Measurements from ENCODE around the gene GNAS.
A peak's percentile ranks its signal among the peaks of the same experiment; 100 is the strongest.
"Not testable (repeated sequence)": the region's sequence is repeated elsewhere in the genome, so short reads cannot be mapped to it uniquely, and the experiment has no call there.

GNAS gene

DNA sequence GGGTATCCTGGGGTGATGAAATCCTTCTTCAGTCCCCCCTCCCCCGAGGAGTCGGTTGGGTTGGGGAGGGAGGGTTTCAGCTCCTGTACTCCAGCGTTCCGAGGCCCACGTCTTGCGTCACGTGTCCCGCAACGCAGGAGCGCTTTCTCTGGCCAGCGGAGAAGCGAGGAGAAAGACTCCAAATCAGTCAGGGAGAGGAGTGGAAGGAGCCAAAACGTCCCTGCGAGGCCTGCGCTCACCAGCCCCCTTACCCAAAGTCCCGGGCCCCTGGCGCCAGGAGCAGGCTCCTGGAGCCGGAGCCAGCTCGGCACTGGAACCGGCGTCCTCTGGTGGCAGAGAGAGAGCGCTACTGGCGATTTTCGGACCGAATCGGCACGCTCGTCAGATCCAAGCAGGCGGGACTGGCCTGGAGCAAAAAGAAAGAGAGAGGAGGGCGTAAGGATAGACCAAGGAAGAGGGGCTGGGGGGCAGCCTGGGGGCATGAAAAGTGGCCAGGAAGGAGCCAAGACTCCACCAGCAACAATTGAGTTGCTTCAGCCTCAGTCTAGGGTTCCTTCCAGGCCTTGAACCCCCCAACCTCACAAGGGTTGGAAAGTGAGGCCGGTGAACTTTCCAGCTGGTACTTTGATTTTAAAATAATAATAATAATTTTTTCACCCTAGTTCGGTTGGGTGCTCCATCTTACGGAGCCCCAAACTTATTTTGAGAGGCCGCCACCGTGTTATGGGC lies at the start of gene GNAS:
Gene GNAS (plus strand): TSS at position 174 of the 729 bp plus-strand sequence.
- peak; percentile 73 for DNase-seq

DNA sequence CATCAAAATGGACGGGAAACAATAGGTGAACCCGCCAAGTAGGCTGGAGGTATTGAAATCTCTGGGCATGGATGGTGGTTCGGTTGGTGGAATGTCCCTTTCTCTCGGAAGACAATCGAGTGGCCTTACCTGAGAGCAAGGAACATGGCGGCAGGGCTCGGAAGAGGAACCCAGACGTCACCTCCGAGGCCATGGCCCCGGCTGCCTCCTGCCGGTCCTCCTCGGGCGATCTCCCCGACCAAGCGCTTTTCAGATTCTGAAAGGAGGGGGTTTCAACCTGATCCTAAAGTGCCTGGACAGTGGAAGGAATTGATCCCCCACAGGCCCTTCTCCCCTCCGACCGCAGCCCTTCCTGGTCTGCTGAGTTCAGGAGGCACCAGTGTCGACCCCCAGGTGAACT lies 49.0 kb upstream of the GNAS start:
- DNase-seq, result no peak

DNA sequence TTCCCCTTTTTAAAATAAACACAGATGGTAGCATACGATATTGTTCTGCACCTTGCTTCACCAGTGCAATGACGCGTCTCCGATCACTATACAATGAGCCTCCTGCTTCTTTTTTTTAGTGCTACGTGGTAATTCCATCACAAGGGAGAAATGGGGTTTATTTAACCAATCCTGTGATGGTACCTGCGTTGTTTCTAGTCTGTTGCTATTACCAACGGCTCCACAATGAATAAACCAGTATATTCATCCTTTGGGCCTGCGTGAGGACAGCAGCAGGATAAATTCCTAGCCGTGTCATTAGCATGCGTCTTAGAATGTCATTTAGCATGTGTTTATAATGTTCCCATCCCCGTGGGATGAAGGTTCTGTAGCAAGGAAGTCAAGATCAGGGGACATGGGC lies 44.7 kb upstream of the GNAS start:
- no peak for DNase-seq

DNA sequence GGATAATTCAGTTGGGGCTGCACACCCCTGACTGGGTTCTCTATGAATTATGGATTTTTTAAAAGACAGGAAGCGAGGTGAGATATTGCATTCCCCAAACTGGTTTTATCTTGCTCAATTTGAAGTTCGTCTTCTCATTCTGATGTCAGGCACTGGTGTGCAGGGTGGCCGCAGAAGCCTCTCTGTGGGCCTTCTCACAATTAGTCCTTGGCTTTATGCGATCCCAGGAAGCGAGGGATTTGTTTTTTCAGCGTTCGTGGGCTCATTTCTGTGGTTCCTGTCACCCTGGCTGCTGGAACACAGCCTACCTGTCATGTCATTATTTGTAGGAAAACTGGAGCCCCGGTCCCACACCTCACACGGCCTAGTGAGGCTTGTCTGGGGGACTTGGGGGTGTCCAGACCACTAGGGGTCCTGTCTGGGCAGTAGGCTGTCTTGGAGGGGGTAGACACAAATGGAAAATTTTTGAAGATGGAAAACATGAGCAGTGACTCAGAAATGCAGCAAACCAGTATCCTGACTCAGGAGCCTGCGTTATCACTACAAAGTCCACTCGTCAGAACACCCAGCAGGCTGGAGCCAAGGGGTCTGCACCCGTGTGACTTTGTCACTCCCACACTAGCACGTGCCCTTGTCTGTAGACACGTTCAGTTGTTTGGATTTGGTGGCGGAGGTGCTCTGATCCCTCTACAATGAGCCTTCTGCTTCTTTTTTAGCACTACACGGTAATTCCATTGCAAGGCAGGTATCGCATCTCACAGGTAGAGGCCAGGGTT lies 44.1 kb upstream of the GNAS start:
- DNase-seq, result no peak

DNA sequence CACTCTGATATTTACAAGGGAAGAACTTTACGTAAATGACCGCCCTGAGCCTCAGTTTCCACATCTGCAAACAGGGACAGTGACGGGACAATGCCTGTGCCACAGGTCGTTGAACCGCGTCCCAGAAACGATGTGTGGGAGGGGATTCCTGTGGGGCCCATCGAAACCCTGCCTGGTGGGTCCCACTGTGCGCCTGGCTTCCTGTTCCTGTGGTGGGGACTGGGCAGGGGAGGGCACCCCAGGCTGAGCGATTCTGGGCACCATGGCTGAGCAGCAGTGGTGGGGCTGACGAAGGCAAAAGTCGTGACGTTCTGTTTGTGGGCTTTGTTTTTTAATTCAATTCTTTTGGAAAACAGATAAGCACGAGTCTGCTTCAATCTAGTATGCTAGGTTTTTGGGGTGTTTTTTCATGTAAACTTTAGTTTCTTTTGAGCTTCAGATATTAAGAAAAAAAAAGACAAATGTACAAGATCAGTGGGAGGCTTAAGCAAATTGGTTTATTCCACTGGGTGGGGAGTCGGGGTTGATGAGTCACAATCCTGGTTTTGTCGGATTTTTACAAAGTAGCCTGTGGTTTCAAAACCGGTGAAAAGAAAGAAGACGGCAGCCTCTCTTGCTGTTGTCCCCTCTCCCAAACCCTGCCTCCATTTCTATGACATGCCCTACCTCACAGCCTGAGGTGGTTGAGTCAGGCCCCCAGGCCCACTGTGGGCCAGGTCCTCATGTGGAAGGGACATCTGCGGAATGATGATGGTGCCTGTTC lies 42.2 kb upstream of the GNAS start:
- DNase-seq, result peak; percentile 61

DNA sequence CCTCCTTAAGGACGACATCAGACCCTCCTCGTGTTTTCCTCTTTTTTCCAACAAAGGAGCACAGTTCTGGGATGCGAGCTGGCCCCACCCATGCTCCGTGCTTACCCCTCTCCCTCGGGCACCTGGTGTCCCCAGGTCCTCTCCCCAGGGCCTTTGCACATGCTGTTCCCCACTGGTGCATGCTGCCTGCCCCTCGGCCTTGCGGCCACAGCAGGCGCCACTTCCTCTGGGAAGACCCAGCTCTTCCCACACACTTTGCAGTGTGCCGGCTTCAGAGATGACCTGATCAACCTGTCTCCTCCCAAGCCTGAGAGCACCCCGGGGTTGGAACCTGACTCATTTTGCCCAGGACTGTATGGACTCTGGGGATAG lies 41.7 kb upstream of the GNAS start:
- DNase-seq, result no peak

DNA sequence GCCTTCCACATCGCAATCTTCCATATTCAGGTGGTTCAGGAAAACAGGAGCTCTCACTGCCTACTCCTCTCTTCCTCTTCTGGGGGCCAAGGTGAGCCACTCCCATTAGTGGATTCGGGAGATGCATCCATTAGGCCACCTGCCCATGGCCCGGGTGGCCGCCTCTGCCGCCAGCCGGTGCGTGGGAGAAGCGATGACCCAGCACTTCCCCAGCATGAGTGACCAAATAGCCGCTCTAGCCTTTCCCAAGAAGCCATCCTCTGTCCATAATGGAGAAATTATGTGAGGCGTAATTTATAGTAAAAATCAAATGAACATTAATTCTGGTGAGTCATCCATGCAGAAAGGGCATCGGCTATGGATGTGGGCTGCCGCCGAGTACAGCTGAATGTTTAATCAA lies 41.2 kb upstream of the GNAS start:
- no peak for DNase-seq

DNA sequence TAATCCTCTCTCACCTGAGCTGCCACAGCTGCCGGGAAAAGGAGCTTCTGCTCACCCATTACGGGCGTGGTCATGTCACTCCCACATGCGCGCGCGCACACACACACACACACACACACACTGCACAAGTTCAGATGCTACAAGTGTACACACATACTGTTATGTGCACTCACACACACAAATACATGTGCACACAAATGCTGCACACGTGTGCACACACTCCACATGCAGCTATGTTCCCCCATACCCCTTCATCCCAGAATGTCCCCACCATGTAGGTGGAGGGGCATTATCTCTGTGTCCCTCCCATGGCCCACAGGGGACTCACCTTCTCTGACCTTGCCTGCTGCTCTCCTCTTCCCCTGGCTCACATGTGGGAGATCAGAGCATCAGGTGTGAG lies 39.1 kb upstream of the GNAS start:
- no peak for DNase-seq

DNA sequence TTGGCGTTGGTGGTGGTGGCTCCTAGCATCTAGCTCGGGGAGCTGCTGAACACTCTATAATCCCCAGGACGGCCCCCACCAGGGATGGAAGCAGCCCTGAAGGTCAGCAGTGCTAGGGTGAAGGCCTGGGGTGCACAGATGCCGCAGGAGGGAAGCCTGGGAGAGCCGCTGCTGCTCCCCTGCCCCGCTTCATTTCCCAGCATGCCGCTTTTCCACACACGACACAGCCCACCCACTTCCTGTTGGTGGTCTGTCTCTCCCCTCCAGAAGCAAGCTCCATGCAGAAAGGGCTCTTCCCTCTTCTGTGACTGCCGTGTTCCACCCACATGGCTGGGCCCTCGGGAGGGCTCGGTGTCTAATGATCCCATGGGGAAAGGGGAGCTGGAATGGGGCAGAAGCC lies 37.1 kb upstream of the GNAS start:
- no peak for DNase-seq

DNA sequence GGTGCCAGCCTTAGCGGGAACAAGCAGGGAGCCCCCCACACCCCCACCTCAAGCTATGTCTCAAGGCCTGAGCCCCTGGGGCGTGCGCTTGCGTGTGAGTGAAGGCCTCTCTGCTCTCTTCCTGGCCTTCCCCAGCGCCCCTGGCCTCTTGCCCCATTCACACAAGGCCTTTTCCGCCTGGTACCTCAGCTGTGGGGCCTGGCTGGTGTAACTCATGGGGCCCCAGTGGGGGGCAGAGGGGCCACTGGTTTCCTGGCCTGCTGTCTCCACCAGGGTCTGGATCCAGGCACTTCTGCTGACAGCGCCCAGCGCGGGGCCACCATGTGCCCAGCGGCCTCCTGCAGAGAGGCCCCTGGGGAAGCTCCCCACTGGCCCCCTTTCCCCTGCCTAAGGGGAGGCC lies 36.5 kb upstream of the GNAS start:
- no peak for DNase-seq

DNA sequence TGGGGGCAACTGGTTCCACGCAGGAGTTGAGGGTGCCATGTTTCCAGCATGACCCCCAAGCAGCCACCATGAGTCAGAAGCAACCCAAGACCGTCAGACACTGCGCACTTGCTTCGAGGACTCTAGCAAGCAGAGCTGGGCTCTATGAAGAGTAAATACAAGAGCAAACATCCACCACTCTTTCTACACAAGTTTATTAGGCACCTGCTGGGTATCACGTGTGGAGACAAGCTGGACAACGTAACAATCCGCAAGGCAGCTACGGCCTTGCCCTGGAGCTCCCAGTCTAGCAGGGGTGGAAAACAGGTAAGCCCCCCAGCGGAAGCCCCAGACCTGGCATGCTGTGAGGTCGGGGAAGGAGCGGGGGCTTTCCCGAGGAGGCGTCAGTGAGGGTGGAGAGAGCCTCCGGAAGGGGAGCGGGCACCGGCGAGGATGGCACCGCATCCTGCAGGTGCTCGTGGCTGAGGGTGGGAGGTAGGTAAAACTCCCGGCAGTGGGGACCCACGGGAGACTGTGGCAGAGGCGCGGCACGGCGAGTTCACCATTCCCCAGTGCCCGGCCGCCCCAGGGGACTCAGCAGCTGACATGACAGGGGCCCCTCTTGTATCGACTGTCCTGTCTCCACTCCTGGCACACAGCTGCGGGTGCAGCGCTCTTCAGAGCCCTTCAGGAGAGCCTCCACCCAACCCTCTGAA lies 35.4 kb upstream of the GNAS start:
- DNase-seq, result no peak

DNA sequence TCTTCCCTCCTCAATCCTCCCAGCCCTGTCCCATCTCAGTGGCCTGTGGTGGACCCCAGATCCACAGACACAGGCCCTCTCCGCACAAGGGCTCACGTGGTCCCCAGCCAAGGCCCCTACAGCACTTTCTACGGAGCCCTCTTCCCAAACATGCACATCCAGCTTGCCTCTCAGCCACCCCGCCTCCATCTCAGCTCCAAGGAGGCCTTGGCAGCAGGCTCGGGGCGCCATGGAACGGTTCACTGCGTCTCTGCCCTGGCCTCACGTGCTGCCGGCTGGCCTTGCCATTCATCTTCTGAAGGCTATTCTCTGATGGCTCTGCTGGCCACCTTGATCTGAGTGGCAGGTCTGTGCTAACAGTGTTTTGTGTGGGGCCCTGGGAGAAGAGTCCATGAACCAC lies 34.8 kb upstream of the GNAS start:
- DNase-seq, result no peak

DNA sequence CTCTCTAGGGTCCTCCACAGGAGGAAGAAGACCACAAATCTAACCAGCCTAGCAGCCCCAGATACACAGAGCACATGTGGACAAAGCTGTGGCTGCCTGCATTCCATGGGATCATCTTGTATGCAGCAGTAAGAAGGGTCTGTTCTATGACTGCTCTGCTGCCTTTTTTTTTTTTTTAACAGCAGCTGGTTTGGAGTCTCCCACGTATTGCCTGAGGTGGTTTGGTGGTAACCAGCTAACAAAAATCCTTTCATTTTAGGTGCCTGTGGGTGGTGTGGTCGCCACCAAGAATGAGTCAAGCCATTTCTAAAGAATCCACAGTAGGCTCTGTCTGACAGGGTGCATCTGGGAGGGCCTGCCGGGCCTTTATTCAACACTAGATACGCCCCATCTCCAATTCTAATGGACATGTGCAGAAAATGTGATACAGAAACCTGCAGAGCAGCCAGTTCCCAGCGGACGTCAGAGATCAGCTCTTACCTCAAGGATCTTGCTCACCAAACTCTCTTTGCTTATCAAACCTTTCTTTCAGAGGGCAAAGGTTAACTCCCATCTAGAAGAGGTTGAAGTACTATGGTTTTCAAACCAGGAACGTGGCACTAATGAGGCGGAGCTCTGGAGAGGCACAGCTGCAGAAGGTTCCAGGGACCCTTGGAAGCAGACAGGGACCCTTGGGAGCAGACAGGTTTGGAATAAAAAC lies 33.8 kb upstream of the GNAS start:
- peak; percentile 84 for DNase-seq

DNA sequence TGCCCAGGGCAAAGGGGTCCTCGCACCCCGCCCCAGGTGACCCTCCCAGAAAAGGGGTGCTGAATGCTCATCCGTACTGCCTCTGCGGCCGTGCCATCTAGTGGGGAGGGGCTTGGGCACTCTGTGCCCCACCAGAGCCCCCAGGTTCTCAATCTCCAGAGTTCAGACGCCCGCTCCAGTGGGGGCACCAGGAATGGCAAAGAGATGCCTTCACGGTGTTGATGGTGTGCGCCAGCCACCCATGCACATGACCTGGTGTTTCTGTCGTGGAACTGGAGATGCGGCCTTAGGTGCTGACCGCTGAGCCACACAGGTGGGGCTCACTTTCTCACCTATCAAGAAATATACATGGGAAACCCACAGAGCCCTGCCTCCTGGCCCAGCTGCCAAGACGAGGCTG lies 32.6 kb upstream of the GNAS start:
- no peak for DNase-seq

DNA sequence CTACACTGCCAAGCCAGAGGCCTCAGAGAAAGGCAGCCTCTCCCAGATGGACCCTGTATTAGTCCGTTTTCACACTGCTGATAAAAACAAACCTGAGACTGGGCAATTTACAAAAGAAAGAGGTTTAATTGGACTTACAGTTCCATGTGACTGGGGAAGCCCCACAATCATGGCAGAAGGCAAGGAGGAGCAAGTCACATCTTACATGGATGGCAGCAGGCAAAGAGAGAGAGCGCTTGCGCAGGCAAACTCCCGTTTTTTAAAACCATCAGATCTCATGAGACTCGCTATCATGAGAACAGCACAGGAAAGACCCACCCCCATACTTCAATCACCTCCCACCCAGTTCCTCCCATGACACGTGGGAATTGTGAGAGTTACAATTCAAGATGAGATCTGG lies 32.0 kb upstream of the GNAS start:
- not testable (repeated sequence) for DNase-seq

DNA sequence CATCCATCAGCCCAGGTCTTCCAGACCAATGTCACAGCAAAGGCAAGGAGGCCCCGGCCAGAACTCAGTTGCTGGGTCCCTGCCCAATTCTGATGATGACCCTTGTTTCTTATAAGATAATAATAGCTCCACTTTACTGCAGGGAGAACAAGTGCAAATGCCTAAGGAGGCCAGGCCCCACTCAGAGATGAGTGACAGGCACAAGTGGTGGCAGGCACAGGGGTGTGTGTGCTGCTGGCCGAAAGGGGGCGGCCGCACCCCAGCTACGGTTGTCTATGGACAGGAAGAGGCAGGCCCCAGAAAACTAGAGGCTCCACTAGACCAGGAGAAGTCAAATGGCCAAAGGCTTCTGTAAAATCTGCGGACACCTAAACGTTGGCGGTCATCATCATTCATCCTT lies 30.4 kb upstream of the GNAS start:
- DNase-seq, result no peak

DNA sequence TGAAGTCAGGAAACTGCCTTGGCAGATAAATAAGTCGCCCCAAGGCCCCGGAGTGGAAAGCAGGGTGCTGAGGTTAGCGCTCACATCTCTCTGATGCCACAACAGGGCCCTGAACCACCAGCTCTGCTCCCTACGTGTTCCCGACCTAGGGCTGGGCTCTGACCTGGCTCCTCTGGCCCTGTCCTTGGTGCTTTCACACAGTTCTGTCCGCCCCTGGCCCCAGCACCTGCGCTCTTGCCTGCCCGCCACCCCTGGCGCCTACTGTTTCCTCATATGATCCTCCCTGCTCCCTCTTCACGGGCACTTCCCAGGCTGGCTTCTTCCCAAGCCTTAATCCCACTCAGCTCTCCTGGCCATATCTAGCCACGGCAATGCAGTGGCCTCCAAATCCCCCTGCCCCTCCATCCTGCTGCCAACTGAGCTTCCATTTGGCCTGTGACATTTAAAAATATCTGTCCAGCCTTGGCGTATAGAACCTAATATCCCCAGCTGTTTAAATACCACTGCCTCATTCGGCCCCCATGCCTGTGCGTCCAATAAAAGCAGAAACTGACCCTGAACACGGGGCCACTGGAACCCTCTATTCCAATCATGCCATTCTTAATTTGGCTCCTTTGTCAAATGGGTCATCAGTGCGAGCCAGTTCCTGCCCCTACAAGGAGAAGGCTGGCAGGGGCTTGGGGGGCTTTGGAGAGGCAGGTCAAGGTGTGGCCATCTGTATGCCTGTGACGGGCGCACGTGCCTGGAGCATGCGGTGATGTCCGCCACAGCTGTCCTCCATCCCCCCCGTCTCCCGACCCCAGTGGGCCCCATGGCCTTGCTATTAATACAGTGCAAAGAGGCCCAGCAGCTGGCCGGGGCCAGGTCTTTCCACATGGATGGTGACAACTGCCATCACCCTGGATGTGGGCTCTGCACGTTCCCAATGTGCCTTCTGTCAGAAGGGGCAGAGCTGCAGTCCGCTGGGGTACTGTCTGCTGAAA lies 29.5 kb upstream of the GNAS start:
- no peak for DNase-seq

DNA sequence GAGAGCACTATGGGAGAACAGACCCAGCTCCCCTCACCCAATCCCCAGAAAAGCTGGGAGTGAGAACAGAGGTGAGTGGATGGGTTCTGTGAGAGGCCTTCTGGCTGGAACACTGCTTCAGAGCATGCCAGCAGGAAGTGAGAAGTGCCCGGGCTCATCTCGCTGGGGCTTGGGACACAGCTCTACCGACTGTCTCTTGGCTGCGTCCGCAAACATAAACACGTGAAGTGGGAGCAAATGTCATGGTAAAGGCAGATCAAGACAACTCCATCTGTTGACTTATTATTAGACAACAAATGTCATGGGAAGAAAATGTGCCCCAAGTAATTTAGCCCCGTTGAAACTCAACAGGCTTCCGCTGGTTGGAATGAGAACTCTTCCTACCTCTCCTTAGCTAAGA lies 27.7 kb upstream of the GNAS start:
- no peak for DNase-seq

DNA sequence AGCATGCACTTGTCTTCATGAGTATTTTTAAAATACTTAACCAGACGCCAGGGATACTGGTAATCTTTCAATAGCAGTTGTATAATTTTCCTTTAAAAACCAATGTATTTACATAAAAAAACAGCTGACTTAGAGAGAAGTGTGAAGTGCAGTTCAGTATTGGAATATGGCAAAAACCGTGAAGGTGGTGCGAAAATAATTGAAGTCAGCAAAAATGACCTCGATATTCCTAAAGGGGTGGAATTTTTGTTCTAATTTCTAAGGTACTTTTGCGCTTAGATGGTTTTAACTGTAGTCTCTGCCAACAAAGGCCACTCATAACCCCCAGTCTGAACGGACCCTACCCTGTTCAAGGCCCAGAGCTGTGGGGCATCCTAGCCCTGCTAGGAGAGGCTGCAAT lies 27.1 kb upstream of the GNAS start:
- DNase-seq, result no peak

DNA sequence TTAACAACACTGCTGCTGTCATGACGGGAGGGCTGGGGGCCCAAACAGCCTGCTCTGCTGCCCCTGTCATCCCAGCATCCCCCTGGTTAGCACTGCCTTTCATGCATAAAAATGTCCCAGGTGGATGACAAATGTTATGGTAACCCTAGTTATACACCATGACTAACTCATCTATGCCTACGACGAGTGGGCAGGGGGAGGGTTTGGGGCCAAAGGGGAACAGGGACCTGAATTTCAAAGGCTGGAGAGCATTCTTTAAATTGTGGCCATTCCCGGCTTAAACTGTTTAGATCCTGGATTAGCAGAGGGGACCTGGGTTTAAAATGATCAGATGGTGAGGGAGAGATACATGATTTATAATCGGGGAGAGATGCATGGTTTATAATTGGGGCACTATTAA lies 26.2 kb upstream of the GNAS start:
- no peak for DNase-seq

DNA sequence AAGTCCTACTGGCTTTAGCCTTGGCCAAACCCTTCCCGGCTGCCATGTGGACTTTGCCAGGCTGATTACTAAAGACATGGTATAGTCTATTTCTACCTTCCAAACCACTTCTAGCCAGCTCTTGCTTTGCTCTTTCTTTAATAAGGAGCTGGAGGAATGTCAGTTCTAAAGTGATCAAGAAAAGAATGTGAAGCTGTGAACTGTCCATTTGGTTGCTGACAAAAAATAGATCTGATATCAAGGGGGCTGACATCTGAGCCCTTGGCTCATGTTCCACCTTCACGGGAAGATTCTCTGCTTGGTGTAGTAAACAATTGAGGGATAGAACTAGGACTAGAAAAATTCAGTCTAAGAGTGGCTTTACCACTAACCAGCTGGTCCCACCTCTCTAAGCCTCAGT lies 24.4 kb upstream of the GNAS start:
- no peak for DNase-seq

Data from stimulated activated CD8-positive, alpha-beta memory T cell treated with anti-CD3 and anti-CD28 coated beads, Interleukin-4, amount 100 ng/mL, for 48 hours (primary cell).